ENCODE data around the gene SPHK1. TPM values are rescaled to one million over a fixed set of nuclear protein-coding genes. Genes with fewer than 3 reads are reported as not detected.

SPHK1 gene
- total RNA-seq, 1 donor from 2014 or later: 3.1 TPM

- no peak for DNase-seq
Measured at GRCh38 chr17:76397184-76397583, 12.8 kb downstream of the SPHK1 start.

GRCh38 chr17:76397687-76398522 lies 13.5 kb downstream of the SPHK1 start:
- peaks cover 9% of the 10 kb centered on the region for H3K9me3 Mint-ChIP-seq (ENCODE audit: unreplicated experiment)
- no peaks in the 10 kb centered on the region for H3K36me3 Mint-ChIP-seq (ENCODE audit: unreplicated experiment)
- peak; percentile 98 for DNase-seq
- H3K27ac Mint-ChIP-seq (ENCODE audit: unreplicated experiment): peak overlapping the region; percentile 84
- peak; percentile 98 for TF ChIP-seq CTCF (IDR thresholded peaks at IDR 0.05; ENCODE audit: partially characterized antibody, unreplicated experiment)
- H3K27me3 Mint-ChIP-seq (ENCODE audit: unreplicated experiment): peaks cover 11% of the 10 kb centered on the region
- H3K4me1 Mint-ChIP-seq (ENCODE audit: low read depth, unreplicated experiment): peaks cover 8% of the 10 kb centered on the region
- no peak overlapping the region for H3K4me3 Mint-ChIP-seq (ENCODE audit: unreplicated experiment)

More at GRCh38 chr17:76397184-76397583, 12.8 kb downstream of the SPHK1 start:
- Mint-ChIP-seq H3K4me1 (ENCODE audit: low read depth, unreplicated experiment) (peaks cover 7% of the 10 kb centered on the region), H3K4me3 (ENCODE audit: unreplicated experiment) (no peak overlapping the region), H3K27me3 (ENCODE audit: unreplicated experiment) (peaks cover 9% of the 10 kb centered on the region), H3K27ac (ENCODE audit: unreplicated experiment) (no peak overlapping the region), H3K9me3 (ENCODE audit: unreplicated experiment) (peaks cover 9% of the 10 kb centered on the region), H3K36me3 (ENCODE audit: unreplicated experiment) (no peaks in the 10 kb centered on the region)
- no peak for TF ChIP-seq CTCF (IDR thresholded peaks at IDR 0.05; ENCODE audit: partially characterized antibody, unreplicated experiment)

DNA sequence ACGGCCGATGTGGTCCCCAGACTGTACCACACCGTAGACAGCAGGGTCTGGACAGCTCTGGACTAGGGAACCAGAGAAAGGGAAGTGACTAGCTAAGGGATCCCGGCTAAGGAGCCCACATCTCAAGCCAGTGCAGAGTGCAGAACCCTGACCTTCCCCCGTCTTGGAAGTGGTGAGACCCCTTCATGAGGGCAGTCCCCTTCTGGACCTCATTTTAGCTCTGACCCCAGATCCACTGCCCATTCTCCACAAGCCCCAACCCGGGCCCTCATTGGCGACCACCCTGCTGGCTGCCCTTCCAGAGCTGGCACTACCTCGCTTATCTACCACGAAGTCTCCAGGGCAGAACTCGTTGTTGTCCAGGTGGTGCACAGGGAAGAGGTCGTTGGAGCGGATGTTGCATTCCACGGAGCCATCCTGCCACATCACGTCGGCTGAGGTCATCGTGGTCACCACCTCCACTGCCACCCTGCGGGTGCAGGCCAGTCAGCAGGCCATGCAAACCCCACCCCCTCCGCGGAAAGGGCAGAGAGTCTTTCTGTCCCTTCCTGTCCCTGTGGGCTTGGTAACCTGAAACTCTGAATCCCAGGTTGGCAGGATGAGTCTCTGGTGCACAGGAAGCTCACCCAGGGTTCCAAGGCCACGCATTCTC lies 14.2 kb downstream of the SPHK1 start:
- DNase-seq: no peak

GRCh38 chr17:76399175-76400172 lies 15.1 kb downstream of the SPHK1 start:
- peaks cover 9% of the 10 kb centered on the region for H3K9me3 Mint-ChIP-seq (ENCODE audit: unreplicated experiment)
- peak overlapping the region; percentile 48 for H3K27ac Mint-ChIP-seq (ENCODE audit: unreplicated experiment)
- no peak for TF ChIP-seq CTCF (IDR thresholded peaks at IDR 0.05; ENCODE audit: partially characterized antibody, unreplicated experiment)
- H3K4me3 Mint-ChIP-seq (ENCODE audit: unreplicated experiment): no peak overlapping the region
- H3K4me1 Mint-ChIP-seq (ENCODE audit: low read depth, unreplicated experiment): peaks cover 4% of the 10 kb centered on the region
- no peak for DNase-seq
- H3K36me3 Mint-ChIP-seq (ENCODE audit: unreplicated experiment): no peaks in the 10 kb centered on the region
- peaks cover 9% of the 10 kb centered on the region for H3K27me3 Mint-ChIP-seq (ENCODE audit: unreplicated experiment)

More for the DNA sequence above, 14.2 kb downstream of the SPHK1 start:
- Mint-ChIP-seq H3K36me3 (ENCODE audit: unreplicated experiment) (no peaks in the 10 kb centered on the region), H3K27me3 (ENCODE audit: unreplicated experiment) (peaks cover 10% of the 10 kb centered on the region), H3K9me3 (ENCODE audit: unreplicated experiment) (peaks cover 9% of the 10 kb centered on the region), H3K27ac (ENCODE audit: unreplicated experiment) (no peak overlapping the region), H3K4me1 (ENCODE audit: low read depth, unreplicated experiment) (peaks cover 6% of the 10 kb centered on the region), H3K4me3 (ENCODE audit: unreplicated experiment) (no peak overlapping the region)
- TF ChIP-seq CTCF (IDR thresholded peaks at IDR 0.05; ENCODE audit: partially characterized antibody, unreplicated experiment): no peak

Data from glutamatergic neuron (in vitro differentiated cells).